Hindlimb muscle (tissue), 1 donor: ENCODE data around the gene PAK1IP1. TPM values are rescaled to one million over a fixed set of nuclear protein-coding genes. Genes with fewer than 3 reads are reported as not detected.
"Not testable (repeated sequence)": the region's sequence is repeated elsewhere in the genome, so short reads cannot be mapped to it uniquely, and the experiment has no call there.

ENCODE experiments used
- DNase-seq: peaks from one replicate; pipeline ENCODE4 v3.0.0-alpha.2; 2013
- polyA plus RNA-seq: library from polyadenylated mRNA; unstranded; fragments of 120-200 nt; gene quantifications from one replicate; pipeline ENCODE4 v1.2.1, GENCODE V29; 2013; ENCODE audit not compliant: insufficient read length

Gene PAK1IP1
- polyA plus RNA-seq, 1 donor = 15.0 TPM

- no peak for DNase-seq
Observed at GRCh38 chr6:10745116-10745515, 50.3 kb downstream of the PAK1IP1 start.

- DNase-seq = no peak
Observed at GRCh38 chr6:10746915-10747250, 52.1 kb downstream of the PAK1IP1 start.

- peak; percentile 99 for DNase-seq
Observed at GRCh38 chr6:10747251-10747972, 52.6 kb downstream of the PAK1IP1 start, which contains the start of gene TMEM14B. Gene TMEM14B, plus strand, starts transcription at chr6:10747805. Its CDS starts 1,441 bp downstream, at chr6:10749246.

- no peak for DNase-seq
Observed at GRCh38 chr6:10749734-10750133, 55.0 kb downstream of the PAK1IP1 start.

GRCh38 chr6:10750568-10750967, 55.8 kb downstream of the PAK1IP1 start:
- DNase-seq = not testable (repeated sequence)

DNA sequence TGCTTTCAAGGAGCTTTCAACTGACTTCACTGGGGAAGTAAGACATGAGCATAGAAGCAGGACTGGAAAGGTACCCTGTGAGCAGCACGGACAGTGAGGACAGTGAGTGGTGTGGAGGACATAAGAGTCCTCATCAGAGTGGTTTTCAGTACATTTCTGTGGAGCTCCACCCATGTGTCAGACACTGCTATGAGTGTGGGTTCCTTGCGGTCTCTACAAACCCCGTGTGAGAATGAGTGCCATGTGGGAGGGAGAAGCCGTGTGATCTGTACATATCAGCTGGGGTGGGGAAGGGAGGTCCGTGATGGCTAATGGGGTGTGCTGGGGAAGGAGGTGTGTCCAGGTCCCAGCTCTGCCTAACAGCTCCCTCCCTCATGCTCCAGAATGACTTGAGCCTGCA, 57.0 kb downstream of the PAK1IP1 start:
- DNase-seq = not testable (repeated sequence)

- DNase-seq = no peak
Observed at GRCh38 chr6:10756085-10756484, 61.3 kb downstream of the PAK1IP1 start.

Other genes starting within 250 kb of the PAK1IP1 start
- gene GCNT2, start 173.6 kb upstream of the PAK1IP1 start, polyA plus RNA-seq = 2.5 TPM
- gene C6orf52, start 356 bp upstream of the PAK1IP1 start, polyA plus RNA-seq = 1.5 TPM
- 91.3 TPM for gene TMEM14C, start 28.1 kb downstream of the PAK1IP1 start, polyA plus RNA-seq
- gene TMEM14B, start 52.8 kb downstream of the PAK1IP1 start, polyA plus RNA-seq = 65.9 TPM
- 0.84 TPM for gene MAK, start 143.6 kb downstream of the PAK1IP1 start, polyA plus RNA-seq
- gene GCM2, start 187.1 kb downstream of the PAK1IP1 start, polyA plus RNA-seq = not detected
- gene SYCP2L, start 192.1 kb downstream of the PAK1IP1 start, polyA plus RNA-seq = 2.3 TPM